RWPE2 (cell line): ENCODE data around the gene CLEC2D.
A peak's percentile ranks its signal among the peaks of the same experiment; 100 is the strongest.

ENCODE experiments used
- ATAC-seq: fragments of 200-7000 bp; cut with Tn5 transposase; 3 replicates; pipeline ENCODE4 v1.9.1; 2021; ENCODE audit warnings: low read depth
- DNase-seq: peaks from one replicate; pipeline ENCODE4 v3.0.0-alpha.2; 2020; ENCODE audit warnings: low spot score
- H3K27ac ChIP-seq: fragments of 450-650 bp; 2 replicates; pipeline ENCODE4 v1.5.1; 2017; ENCODE audit warnings: mild to moderate bottlenecking; ENCODE audit not compliant: poor library complexity, severe bottlenecking
- H3K27me3 ChIP-seq: fragments of 250-450 bp; sonication (Bioruptor Pico); 2 replicates; pipeline ENCODE4 v1.5.1; 2021; ENCODE audit warnings: mild to moderate bottlenecking, moderate library complexity; ENCODE audit not compliant: insufficient read depth, poor library complexity, severe bottlenecking
- H3K36me3 ChIP-seq: fragments of 250-450 bp; sonication (Bioruptor Pico); 2 replicates; pipeline ENCODE4 v1.5.1; 2020; ENCODE audit warnings: low read depth, mild to moderate bottlenecking, moderate library complexity
- H3K4me1 ChIP-seq: fragments of 250-450 bp; sonication (Bioruptor Pico); 2 replicates; pipeline ENCODE4 v1.5.1; 2021; ENCODE audit warnings: mild to moderate bottlenecking, moderate library complexity; ENCODE audit not compliant: insufficient read depth, poor library complexity, severe bottlenecking
- H3K4me3 ChIP-seq: fragments of 250-450 bp; sonication (Bioruptor Pico); 2 replicates; pipeline ENCODE4 v1.5.1; 2021; ENCODE audit warnings: mild to moderate bottlenecking, moderate library complexity; ENCODE audit not compliant: severe bottlenecking
- H3K9me3 ChIP-seq: fragments of 250-450 bp; sonication (Bioruptor Pico); 2 replicates; pipeline ENCODE4 v1.5.1; 2021; ENCODE audit warnings: mild to moderate bottlenecking, moderate library complexity; ENCODE audit not compliant: severe bottlenecking
- CTCF ChIP-seq: fragments of 450-650 bp; IDR thresholded peaks from one replicate; pipeline ENCODE4 v1.5.1; 2017; ENCODE audit warnings: mild to moderate bottlenecking, moderate library complexity; ENCODE audit not compliant: poor library complexity, severe bottlenecking

CLEC2D gene

GRCh38 chr12:9717070-9717925, 47.8 kb downstream of the CLEC2D start:
- no peak overlapping the region for H3K27ac ChIP-seq
- no peak for DNase-seq
- ATAC-seq: no peak
- H3K27me3 ChIP-seq: no peaks in the 10 kb centered on the region
- TF ChIP-seq CTCF: no peak
- no peak overlapping the region for H3K4me3 ChIP-seq
- H3K36me3 ChIP-seq: no peaks in the 10 kb centered on the region
- H3K9me3 ChIP-seq: no peaks in the 10 kb centered on the region
- peaks cover 10% of the 10 kb centered on the region for H3K4me1 ChIP-seq

GRCh38 chr12:9718968-9719367, 49.5 kb downstream of the CLEC2D start:
- no peak for ATAC-seq

GRCh38 chr12:9719790-9720189, 50.3 kb downstream of the CLEC2D start:
- no peak for ATAC-seq
- DNase-seq: no peak
- no peak for TF ChIP-seq CTCF
- H3K9me3 ChIP-seq: no peaks in the 10 kb centered on the region
- no peaks in the 10 kb centered on the region for H3K27me3 ChIP-seq
- no peaks in the 10 kb centered on the region for H3K36me3 ChIP-seq
- peaks cover 10% of the 10 kb centered on the region for H3K4me1 ChIP-seq
- H3K27ac ChIP-seq: no peak overlapping the region
- H3K4me3 ChIP-seq: no peak overlapping the region

More at GRCh38 chr12:9718968-9719367, 49.5 kb downstream of the CLEC2D start:
- Histone ChIP-seq H3K27ac (no peak overlapping the region), H3K4me3 (no peak overlapping the region), H3K4me1 (peaks cover 10% of the 10 kb centered on the region), H3K36me3 (no peaks in the 10 kb centered on the region), H3K27me3 (no peaks in the 10 kb centered on the region), H3K9me3 (no peaks in the 10 kb centered on the region)
- TF ChIP-seq CTCF: no peak
- no peak for DNase-seq

- TF ChIP-seq CTCF: no peak
- Histone ChIP-seq H3K4me1 (peaks cover 19% of the 10 kb centered on the region), H3K27me3 (no peaks in the 10 kb centered on the region), H3K36me3 (no peaks in the 10 kb centered on the region), H3K9me3 (no peaks in the 10 kb centered on the region), H3K4me3 (no peak overlapping the region), H3K27ac (no peak overlapping the region)
- DNase-seq: no peak
- ATAC-seq: peak; percentile 67
Measured at GRCh38 chr12:9721394-9722092, 52.0 kb downstream of the CLEC2D start.

- H3K9me3 ChIP-seq: no peaks in the 10 kb centered on the region
- DNase-seq (no peak), ATAC-seq (no peak)
- no peaks in the 10 kb centered on the region for H3K27me3 ChIP-seq
- H3K4me1 ChIP-seq: peaks cover 28% of the 10 kb centered on the region
- no peaks in the 10 kb centered on the region for H3K36me3 ChIP-seq
- H3K27ac ChIP-seq: no peak overlapping the region
- H3K4me3 ChIP-seq: no peak overlapping the region
- TF ChIP-seq CTCF: no peak
Measured at GRCh38 chr12:9724023-9724422, 54.5 kb downstream of the CLEC2D start.
